ENCODE results near the gene ENOX1.

DNA sequence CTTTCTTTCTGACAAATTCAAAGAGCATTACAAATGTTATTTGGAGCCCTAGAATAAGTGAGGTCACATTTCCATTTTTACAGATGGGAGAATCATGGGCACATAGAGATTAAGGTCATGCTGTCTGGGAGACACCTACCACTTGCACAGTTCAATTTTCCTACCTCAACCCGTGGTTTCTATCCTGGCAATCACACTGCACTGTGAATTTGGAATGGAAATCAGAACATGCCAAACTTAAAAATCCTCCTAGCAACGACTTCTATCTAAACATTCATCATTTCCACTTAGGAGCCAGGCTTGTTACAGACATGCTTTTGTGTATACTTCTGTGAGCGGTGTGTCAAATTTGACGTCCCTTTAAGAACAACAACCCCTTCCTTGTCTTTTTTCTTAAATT, 511.9 kb downstream of the ENOX1 start:
- TF ChIP-seq CTCF (IDR thresholded peaks at IDR 0.05): no peak
- TF ChIP-seq POLR2A (IDR thresholded peaks at IDR 0.05): no peak
